Purkinje cell (primary cell): ENCODE results near the gene ANKRD45. TPM values are rescaled to one million over a fixed set of nuclear protein-coding genes. Genes with fewer than 3 reads are reported as not detected.

ENCODE experiments used
- polyA plus RNA-seq: library from polyadenylated mRNA; unstranded; fragments of >200 nt; fragmentation: Nextera tagmentation; gene quantifications from 2 replicates; pipeline ENCODE4 v1.2.1, GENCODE V29; 2014

Gene ANKRD45
- polyA plus RNA-seq: 3.6 and 6.0 TPM in 2 replicates

GRCh38 chr1:173669491-173669941, at the start of gene ANKRD45:
TSS of gene ANKRD45 (minus strand) at chr1:173669851. CDS start at chr1:173659418, 10,433 bp downstream.

GRCh38 chr1:173714759-173715537, 45.3 kb upstream of the ANKRD45 start, which contains the start of gene KLHL20:
TSS of gene KLHL20 (plus strand) at chr1:173714981. CDS start at chr1:173716044, 1,063 bp downstream.

DNA sequence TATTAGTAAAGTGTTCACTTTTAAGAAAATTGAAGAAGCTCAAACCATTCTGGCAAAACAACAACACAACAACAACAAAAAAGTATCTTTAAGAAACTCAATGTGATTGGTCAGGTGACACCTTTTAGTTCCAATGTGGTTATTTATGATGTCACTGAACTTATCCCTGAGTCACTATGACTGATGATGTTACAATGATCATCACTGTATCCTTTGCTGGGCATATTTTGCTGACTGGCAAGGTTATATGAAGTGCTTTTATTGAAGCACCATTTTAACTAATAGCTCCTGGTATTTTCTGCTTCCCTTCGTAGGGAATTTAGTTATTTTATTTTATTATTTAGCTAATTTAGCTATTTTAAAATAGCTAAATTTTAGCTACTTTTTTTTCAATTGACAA, 34.5 kb downstream of the ANKRD45 start, which contains the start of gene TEX50:
TSS of gene TEX50 (plus strand) at position 223 of the 400 bp plus-strand sequence. CDS start 184 bp downstream, outside the sequence.

GRCh38 chr1:173603056-173603591, 66.5 kb downstream of the ANKRD45 start, which contains the start of gene SLC9C2:
TSS of gene SLC9C2 (minus strand) at chr1:173603072. CDS start at chr1:173601776, 1,296 bp downstream.

Other genes starting within 250 kb of the ANKRD45 start
- gene PRDX6, start 192.5 kb downstream of the ANKRD45 start, polyA plus RNA-seq: 167 and 188 TPM in 2 replicates
- gene SLC9C2, start 66.8 kb downstream of the ANKRD45 start, polyA plus RNA-seq: not detected in 2 replicates
- not detected in 2 replicates for gene TEX50, start 34.5 kb downstream of the ANKRD45 start, polyA plus RNA-seq
- gene KLHL20, start 45.1 kb upstream of the ANKRD45 start, polyA plus RNA-seq: 16.8 and 29.7 TPM in 2 replicates
- 5.3 and 6.8 TPM in 2 replicates for gene DARS2, start 154.8 kb upstream of the ANKRD45 start, polyA plus RNA-seq
- gene CENPL, start 155.0 kb upstream of the ANKRD45 start, polyA plus RNA-seq: 0.90 and 1.2 TPM in 2 replicates
- 192 and 225 TPM in 2 replicates for gene GAS5, start 198.1 kb upstream of the ANKRD45 start, polyA plus RNA-seq
- gene ZBTB37, start 198.5 kb upstream of the ANKRD45 start, polyA plus RNA-seq: 0.59 and 1.5 TPM in 2 replicates
- not detected in 2 replicates for gene SERPINC1, start 247.5 kb upstream of the ANKRD45 start, polyA plus RNA-seq